Measurements from ENCODE around the gene DCAF11.

DNA sequence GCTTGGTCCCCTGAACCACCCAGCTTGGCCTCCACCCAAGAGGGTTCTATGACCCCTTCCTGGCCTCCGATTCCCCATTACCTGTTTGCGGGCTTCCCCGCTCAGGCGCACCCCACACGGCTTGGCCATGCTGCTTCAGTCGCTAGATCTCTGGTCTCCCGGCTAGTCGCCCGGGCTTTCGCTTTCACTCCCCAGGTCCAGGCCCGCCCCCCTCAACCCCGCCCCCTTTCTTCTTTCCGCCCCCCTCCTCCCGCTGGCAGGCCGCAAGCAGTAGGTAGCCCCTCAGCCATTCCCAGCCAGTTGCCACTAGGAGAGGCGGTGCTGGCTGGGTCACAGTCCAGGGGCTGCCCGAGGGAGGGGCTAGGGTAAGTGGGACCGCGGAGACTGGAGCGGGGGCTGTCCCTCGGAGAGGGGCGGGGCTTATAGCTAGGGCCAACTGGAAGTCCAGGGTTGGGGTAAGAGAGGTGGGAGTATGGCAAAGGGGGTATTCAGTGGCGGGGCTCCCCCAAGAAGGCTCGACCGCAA, 31.9 kb downstream of the DCAF11 start, which contains the start of gene PSME2:
- TF ChIP-seq POLR2A (IDR thresholded peaks at IDR 0.05) (no peak), CTCF (IDR thresholded peaks at IDR 0.05) (no peak)
